GM21447 (cell line): ENCODE results near the gene STAM.
A peak's percentile ranks its signal among the peaks of the same experiment; 100 is the strongest.
"Not testable (repeated sequence)": the region's sequence is repeated elsewhere in the genome, so short reads cannot be mapped to it uniquely, and the experiment has no call there.

Experiments
- ATAC-seq: cut with Tn5 transposase; IDR thresholded peaks from one replicate; pipeline ENCODE4 v1.9.1; 2021; ENCODE audit not compliant: unreplicated experiment

The STAM gene

DNA sequence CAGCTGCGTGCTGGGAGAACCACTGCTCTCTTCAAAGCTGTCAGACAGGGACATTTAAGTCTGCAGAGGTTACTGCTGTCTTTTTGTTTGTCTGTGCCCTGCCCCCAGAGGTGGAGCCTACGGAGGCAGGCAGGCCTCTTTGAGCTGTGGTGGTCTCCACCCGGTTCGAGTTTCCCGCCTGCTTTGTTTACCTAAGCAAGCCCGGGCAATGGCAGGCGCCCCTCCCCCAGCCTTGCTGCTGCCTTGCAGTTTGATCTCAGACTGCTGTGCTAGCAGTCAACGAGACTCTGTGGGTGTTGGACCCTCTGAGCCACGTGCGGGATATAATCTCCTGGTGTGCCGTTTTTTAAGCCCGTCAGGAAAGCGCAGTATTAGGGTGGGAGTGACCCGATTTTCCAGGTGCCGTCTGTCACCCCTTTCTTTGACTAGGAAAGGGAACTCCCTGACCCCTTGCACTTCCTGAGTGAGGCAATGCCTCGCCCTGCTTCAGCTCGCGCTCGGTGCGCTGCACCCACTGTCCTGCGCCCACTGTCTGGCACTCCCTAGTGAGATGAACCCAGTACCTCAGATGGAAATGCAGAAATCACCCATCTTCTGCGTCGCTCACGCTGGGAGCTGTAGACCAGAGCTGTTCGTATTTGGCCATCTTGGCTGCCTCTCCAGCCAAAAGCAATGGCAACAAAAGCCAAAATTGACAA is 78.5 kb downstream of the STAM start:
- ATAC-seq, result not testable (repeated sequence)

DNA sequence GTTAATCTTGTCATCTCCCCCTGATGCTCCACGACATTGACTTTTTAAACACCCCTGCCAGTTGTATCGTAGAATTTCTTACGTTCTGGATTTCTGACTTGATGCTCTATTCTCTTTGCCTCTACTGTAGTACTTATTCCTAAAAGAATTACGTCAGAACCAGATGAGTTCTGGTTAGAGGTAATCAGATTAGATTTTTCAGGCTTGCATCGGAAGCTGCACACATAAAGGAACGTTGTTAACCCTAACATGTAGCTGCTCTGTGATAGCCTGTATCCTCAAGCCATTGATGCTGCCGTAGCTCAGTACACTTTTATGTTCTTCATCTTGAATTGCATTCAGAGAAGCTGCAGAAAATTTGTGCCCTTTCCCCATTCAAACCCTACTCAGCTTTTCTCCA is 81.8 kb downstream of the STAM start:
- no peak for ATAC-seq

DNA sequence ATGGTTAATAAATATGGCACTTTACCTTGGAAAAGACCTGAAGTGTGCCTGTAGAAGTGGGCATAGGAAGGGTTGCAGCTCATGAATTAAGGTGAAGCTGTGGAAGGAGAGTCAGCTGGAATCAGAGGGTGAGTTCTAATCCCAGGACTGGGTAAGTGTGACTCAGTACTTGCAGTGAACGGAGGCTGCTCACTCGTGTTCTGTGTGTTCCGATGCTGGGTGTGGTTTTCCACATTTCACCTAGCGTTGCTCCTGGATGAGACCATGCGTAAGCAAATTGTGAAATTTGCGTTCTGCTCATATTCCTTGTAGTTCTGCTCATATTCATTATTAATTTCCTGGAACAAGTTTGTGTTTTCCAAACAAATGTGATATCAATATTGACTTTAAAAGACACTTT is 85.7 kb downstream of the STAM start:
- ATAC-seq, result no peak

DNA sequence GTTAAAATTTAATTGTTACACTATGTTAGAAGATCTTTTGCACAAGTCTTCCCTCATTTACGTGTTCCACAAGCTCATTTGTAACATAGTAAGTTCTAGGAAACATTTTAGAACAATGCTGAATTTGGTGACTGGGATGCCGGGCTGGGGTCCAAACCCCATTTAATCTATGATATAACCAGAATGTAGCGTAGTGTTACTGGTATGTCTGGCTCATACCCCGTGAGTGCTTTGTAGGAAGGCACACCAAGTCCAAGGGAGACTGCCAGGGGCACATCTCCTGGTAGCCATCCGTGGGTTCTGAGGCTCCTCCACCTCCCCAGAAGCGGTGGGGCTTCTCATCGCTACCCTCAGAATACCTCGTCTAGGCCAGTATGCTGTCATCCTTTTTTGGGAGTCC is 86.7 kb downstream of the STAM start:
- ATAC-seq, result no peak

DNA sequence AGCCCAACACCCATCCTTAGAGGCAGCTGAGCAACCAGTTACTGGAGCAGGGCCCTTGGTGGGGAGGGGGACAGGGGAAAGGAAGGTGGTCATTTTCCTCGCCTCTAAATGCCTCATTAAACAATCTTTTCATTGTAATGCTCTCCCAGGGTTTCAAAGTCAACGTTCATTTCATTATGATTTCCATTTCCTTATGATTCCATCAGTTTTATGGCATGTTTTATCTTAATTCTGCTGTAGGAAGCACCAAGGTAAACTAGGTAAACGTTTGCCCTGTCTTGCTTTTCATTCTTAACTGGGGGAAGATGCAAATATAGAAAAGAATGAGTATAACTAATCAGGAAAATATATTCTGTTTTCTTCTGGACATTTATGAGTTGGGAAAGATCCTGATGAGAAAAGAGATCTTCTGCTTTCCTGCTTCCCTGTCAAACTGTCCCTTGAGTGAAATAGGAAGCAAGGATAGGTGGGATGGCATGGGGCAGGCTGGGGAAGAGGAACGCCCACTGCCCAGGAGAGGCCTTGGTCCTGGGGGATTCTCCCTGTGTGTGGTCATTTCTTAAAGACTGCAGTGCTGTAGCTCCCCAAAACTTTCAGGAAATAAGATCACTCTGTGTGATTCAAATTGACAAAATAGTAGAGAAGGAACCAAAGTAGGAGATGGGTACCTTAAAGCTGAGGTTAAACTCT is 87.5 kb downstream of the STAM start:
- no peak for ATAC-seq

DNA sequence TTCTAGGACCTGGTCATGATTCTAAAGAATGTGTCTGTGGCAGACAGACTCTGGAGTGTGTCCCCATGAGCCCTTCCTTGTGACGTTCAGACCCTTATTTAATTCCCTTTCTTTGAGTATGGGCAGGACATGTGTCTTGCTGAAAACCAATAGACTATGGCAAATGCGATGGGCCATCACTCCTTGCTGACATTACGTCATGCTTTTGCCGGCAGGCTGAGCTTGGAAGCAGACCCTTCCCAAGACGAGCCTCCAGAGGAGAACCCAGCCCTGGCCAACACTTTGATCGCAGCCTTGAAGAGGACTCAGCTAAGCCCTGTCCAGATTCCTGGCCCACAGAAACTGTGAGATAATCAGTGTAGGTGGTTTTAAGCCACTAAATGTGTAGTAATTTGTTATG is 89.7 kb downstream of the STAM start:
- no peak for ATAC-seq

DNA sequence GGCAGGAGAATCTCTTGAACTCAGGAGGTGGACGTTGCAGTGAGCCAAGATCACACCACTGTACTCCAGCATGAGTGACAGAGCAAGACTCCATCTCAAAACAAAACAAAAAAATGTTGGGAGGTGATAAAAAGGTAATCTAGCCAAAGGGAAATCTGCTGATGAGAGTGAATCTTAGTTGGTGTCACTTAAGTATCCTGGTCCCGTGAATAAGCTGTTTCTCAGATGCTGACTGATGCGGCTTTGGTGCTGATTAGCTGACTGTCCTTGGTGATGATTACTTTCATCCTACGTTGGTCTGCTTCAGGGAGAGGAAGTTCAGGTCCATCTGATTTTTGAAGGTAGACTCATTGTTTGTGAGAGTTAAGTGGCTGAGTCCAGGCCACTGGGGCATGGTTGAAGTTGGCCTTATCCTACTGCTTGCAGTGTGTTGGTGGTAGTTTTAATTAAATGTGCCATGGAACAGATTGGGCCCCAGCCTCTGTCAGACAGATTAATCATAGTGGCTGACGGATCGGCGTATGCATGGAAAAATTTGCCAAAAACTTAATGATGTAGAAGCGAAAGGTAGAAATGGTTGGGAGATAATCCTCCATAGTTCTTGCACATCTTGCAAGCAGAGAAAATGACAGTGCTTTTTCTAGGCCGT is 90.6 kb downstream of the STAM start:
- no peak for ATAC-seq

DNA sequence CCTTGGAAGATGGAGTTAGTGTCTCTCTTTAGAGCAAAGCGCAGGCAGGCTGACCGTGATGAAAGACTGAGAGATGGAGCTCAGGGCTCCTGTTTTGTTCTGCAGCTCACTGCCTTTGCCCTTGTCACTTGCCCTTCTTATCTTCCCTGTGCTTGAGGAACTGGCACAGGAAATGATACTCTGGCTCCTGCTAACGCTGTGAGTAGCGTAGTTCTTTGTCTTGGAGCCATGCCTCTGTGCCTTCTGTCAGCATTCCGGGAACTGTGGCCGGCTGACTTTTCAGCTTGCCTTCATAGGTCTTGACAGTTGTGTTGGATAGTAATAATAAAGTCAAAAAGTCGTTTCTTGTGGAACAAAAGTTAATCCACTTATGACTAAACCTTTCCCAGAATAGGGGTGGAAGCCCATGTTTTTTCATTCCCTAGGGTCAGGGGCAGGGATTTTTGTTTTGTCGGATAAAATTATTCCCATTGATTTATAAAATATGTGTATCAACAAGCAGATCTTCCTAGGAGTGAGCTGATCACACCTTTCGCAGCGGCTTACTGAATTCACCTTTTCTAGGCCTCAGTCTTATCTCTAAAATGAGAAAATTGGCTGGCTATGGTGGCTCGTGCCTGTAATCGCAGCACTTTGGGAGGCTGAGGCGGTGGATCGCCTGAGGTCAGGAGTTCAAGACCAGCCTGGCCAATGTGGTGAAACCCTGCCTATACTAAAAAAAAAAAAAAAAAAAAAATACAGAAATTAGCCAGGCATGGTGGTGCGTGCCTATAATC is 91.4 kb downstream of the STAM start:
- ATAC-seq, result no peak

DNA sequence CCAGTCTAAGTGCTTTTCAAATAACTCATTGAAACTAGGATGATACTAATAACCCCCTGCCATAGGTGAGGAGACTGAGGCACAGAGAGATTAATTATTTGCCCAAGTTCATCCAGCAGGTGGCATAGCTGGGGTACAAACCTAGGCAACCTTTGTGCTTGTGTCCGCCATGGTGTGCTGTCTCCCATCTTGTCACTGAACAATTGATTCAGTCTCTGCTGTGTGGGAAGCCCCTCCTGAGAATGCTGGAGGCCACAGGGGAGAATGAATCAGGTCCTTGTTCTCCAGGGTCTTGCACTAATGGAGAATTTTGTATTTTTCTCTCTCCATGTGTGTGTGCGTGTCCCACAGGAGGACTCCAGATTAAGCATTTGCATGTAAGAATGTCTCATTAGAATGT is 92.3 kb downstream of the STAM start:
- ATAC-seq, result no peak

DNA sequence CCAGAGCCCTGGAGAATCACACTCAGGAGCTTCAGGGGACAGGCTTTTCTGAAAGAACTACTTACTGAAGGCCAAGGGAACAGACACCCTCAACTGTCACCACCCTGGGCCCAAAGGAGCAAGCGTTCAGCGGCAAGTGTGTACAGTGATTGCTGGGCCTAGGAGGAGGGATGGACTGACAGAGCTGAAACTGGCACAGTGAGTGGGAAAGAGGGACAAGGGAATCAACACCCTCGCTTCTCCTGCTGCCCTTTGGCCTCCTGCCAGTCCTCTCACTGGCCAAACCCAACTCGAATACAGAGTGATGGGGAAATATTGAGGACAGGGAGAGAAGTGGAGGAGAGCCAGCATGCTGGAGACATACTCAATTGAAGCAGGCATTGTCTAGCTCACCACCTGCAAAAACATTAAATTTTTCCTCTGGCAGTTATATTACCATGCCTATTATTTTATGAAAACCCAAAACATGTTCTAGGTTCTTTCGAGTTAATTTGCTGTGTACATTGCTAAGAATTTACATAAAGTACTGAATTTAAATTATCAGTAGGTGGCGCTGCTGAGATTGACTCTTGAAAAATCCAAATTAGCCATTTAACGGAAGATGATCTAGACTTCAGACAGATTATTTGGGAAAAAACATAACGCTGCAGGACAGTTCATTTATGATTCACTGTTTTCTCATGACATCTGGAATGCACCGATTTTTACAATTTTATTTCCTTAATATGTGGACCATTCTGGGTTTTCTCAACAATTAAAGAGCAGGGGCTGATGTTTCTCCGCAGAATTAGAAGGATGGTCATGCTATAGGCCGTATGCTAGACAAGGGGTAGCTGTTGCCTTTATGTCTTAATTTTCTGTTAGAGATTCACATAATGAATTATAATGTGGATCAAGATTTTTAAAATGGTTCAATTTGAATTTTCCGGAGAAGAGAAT is 93.3 kb downstream of the STAM start:
- ATAC-seq, result no peak

DNA sequence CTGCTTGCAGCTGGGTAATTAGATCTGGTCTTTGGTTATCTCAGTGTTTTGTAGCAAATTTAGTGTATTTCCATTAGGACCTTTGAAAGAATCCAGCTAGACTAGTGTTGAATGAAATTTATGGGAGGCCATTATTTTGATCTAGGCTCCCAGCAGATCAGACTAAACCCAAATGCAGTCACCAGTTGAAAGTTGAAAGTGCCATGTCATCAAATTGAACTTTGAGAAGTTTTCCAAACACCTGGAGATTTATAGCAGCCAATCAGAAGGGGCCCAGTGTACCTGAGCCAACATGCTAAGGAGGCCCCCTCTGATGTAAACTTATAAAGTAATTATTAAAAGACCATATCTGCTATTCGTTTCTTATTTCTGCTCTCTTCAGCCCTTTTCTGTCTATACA is 96.7 kb downstream of the STAM start:
- ATAC-seq, result no peak

DNA sequence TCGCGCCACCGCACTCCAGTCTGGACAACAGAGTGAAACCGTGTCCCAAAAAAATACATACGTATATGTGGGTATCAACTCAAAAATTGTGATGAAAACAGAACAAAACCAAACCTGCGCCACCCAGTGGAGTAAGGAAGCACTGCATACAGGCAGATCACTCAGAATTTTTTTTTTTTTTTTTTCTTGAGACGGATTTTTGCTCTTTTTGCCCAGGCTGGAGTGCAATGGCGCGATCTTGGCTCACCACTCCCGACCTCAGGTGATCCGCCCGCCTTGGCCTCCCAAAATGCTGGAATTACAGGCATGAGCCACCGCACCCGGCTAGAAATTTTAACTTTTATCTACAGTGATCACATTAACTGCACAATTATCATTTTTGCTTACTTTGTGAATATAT is 99.0 kb downstream of the STAM start:
- ATAC-seq, result no peak

DNA sequence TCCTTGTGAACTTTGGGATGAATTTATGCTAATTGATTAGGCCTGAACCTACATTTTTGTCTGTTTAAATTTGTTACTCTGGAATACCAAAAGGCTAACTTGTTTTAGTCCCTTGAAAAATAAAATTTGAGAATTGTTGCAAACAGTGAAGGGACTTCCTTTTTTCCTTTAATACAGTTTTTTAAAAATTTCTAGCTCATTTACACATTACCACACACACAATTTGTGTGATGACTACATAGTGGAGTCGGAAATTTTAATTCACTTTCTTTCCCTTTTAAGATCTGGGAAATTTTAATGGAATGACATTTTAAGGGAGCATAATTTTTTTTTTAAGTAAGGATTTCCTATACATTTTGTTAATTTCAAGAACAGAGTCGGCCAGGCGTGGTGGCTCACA is 99.5 kb downstream of the STAM start:
- ATAC-seq, result no peak

DNA sequence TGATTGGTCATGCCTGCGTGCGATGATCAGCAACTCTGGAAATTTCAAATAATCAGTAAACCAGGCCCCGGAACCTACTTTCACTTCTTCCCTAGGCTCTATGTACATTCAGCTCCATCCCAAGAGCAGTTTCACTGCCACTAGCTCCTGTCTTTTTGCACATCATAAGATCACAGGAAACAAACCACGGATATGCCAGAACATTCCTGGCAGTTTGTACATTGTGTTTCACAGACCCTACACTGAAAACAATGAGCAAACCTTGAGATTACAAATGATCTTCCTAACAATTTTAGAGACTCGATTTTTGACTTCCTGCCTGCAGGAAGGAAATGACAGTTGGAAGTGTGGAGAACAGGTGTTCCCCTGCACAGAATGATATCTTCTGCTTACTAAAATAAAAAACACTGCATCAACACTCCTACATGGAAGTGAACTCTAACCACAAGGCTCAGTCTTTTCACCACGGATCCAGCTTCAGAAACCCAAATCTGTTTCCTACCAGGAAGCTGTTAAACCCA is 100.5 kb downstream of the STAM start:
- no peak for ATAC-seq

DNA sequence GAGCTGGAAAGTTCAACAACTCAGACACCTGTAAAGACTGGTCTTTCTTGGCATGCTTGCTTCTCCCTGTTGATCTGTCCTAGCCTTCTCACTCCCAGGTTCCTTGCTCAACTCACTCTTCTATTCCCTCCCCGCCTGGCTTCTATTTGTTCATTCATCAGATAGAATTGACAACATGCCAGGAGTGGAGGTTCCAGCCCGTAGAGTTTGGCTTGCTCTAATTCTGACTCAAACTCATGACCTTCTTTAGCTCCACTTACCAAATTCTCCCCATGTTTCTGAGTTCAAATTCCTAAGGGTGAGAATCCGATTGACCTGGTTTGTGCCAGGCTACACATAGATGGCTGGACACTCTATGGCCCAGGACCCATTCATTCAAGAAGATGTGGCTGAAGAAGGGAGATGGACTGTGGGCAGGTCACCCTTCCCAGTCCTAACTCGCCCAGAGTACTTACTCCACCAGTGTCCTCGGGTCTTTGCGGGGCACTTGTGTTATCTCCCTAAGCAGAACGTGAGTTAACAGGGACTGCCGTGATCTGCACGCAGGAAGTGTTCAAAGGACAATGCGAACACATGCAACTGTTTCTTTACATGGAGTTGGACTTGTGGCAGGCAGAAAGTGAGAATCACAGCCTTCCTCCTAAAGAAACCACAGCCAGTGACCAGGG is 104.1 kb downstream of the STAM start:
- no peak for ATAC-seq

DNA sequence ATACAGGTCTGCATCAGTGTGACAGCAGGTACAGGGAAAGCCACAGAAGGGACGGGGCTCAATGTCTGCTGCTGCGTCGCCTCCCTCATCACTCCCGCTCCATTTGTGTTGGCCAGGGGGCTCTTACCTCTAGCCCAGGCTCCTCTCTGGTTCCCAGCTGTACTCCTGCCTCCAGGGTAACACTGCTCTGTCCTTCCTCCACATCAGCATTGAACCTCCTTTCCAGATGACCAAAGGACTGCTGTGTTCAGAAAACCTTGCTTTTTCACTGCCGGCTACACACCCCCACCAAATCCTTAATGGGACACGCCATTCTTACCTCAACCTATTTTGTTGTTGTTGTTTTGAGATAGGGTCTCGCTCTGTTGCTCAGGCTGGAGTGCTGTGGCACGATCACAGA is 105.9 kb downstream of the STAM start:
- ATAC-seq, result no peak

DNA sequence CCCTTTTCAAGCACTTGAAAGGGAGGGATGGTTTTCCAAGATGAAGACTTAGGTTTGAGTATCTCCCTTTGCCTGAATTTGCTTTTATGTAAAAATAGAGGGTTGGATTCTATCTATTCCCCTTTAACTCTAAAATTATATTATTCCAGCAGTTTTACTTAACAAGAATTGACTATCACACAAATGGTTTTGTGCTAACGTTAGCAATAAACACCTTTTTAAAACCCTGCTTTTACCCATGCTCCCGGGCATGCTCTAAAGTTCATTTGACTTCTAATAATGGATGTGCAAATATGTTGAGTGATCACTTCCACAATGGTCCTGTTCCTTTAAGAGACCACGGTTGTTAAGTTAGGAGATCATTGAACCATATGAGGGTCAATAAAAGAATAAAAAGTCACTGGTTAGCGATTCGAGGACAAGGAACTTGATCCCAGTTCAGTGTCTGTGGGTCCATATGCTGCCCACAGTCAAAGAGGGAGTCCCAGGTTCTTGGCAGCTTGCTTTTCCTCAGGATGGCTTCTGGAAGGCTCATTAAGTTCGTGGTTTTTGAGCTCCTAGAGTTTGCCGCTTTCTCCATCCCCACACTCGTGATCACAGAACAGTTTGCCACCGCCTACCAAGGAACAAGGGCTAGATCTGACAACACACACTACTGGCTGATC is 108.0 kb downstream of the STAM start, which contains the start of gene TMEM236:
Gene TMEM236 (plus strand): TSS at position 421 of the 665 bp plus-strand sequence. CDS start 95 bp downstream, at position 516.
- no peak for ATAC-seq

DNA sequence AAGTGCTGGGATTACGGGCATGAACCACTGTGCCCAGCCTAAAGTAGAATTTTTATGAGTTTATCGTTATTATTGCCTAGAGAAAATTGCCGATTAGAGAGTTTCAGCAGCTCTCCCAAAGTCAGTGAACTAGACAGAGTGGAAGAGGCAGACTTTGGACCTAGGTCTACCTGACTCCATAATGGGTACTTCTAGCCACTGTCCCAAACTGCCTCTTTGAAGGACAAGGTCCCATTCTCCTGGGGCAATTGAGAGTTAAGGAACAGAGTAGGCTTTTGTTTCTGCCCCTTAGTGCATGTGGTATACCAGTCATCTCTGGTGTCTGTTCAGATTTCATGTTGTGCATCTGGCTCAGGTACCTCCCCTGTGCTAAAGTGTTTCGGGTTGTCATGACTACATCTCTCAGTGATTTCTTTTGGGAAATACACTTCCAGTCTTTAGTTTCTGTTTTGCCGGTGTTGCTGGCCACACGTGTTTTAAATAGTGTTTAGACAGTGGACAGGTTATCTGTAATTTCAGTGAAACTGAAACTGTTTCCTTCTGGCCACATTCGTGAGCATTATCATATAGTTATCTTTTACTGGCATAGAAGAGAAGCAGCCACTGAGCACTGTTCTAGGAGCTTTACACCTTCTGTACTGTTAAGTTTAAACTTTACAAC is 112.7 kb downstream of the STAM start:
- ATAC-seq, result peak; percentile 96

DNA sequence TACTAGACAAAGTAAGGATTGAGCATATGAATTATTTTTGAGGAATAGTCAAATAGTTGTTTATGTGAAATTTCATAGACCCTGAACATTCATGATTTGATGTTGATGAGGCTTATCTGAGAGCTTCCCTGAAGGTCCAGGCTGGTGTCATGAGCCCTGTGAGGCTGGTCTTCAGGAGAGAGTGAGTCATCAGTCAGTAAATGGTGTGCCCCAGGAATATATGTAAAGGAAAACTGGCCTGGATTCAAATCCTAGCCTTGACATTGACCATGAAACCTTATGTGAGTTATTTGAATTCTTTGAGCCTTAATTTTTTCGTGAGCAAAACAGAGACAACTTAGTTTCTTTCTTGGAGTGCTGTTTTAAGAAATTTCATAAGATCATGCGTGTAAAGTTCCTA is 114.2 kb downstream of the STAM start:
- ATAC-seq, result no peak
